ENCODE results near the gene RBM12.

GRCh38 chr20:35641743-35642142, 23.0 kb downstream of the RBM12 start:
- TF ChIP-seq CTCF (IDR thresholded peaks at IDR 0.05; ENCODE audit: low read length) (no peak), EZH2 (IDR thresholded peaks at IDR 0.05; ENCODE audit: borderline replicate concordance, low read length) (no peak)
